ENCODE measurements around the gene ATP2A3.

The ATP2A3 gene

DNA sequence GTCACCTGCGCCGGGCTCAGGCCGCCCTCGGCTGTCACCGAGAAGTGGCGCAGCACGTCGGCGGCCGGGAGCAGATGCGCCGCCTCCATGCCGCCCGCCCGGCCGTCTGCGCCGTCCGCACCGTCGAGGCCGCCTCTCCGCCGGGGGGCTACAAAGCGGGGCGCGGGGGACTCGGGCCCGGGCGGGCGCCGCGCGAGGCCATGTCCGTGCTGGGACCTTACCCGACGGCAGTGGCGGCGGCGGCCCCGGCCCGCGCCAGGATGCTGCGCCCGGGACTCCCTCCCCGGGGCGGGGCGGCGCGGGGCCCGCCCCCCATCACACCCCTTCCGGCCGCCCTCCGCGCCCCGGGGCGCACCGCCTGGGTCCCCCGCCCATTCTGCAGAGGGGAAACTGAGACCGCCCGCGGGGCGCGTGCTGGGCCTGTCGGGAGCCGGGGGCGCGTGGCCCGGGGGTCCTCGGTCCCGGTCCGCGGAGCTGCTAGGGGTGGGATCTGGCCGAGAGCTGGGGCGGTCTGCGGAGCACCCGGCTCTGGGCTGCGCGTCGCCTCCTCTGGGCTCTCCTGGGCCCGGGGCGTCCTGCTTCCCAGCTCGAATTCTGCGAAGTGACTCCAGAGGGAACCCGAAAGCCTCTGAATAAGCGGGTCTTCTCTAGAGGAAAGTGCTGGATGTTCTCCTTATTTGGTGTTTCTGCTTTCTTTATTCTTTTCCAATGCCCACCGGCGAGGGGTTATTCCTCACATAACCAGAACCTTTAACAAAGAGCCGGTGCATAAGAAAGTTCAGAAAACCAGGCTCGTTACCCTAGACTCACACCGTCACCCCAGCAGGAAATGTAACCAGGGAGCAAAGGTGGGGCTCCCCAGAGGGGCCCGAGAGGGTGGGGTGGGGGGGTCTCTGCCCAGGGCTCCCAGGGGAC, at the start of gene ATP2A3:
ATP2A3 (minus strand) TSS at position 235 of the 915 bp plus-strand sequence; CDS start at position 89, 146 bp downstream.
- TF ChIP-seq, protein P1, sequence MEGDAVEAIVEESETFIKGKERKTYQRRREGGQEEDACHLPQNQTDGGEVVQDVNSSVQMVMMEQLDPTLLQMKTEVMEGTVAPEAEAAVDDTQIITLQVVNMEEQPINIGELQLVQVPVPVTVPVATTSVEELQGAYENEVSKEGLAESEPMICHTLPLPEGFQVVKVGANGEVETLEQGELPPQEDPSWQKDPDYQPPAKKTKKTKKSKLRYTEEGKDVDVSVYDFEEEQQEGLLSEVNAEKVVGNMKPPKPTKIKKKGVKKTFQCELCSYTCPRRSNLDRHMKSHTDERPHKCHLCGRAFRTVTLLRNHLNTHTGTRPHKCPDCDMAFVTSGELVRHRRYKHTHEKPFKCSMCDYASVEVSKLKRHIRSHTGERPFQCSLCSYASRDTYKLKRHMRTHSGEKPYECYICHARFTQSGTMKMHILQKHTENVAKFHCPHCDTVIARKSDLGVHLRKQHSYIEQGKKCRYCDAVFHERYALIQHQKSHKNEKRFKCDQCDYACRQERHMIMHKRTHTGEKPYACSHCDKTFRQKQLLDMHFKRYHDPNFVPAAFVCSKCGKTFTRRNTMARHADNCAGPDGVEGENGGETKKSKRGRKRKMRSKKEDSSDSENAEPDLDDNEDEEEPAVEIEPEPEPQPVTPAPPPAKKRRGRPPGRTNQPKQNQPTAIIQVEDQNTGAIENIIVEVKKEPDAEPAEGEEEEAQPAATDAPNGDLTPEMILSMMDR (IDR thresholded peaks at IDR 0.05; ENCODE audit: low read length, missing control alignments) = no peak
- no peak for DNase-seq (ENCODE audit: low read depth)
- peak within 1 kb of the TSS; percentile 41 for H3K4me3 ChIP-seq (replicated peaks; ENCODE audit: low read depth, low read length)

DNA sequence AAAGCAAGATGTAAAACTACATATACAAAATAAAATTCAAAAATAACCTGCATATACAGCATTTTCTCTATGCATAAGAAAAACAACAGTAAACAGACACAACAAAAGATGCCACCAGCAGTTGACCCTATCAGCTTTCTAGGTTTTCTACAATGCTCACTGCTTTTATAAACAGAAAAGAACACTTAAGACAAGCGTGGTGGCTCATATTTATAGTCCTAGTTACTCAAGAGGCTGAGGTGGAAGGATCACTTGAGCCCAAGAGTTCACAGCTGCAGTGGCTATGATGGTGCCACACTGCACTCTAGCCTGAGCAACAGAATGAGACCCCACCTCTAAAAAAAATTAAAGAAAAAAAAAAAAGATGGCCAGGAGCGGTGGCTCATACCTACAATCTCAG, 46.5 kb upstream of the ATP2A3 start:
- TF ChIP-seq, protein P1 (IDR thresholded peaks at IDR 0.05; ENCODE audit: low read length, missing control alignments) = no peak
- H3K4me3 ChIP-seq (replicated peaks; ENCODE audit: low read depth, low read length) = no peak overlapping the region
- no peak for DNase-seq (ENCODE audit: low read depth)

DNA sequence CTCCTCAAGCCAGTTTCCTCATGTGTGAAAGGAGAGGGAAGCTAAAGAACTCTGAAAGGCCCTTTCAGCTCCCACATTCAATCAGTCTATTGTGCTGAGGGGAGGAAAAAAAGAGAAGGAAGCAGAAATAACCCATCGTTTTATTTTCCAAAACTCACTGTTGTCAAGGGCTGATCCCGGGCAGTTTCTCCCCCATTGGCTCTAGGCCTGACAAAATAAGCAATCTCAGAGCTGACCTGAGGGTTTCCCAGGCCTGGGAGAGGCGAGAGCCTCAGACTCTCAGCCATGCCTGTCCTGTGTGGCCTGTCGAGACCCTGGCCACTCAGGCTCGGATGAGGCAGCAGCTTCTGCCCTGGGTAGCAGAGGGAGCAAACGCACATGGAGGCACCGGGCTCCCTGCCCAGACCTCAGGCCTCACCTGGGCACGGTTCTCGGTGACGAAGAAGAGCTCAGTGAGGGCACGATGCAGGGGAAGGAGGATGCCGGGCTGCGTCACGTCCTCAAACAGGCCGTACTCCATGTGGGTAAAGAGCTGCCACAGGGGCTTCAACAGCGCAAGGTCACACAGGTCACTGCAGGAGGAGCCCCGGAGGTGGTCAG, 45.0 kb upstream of the ATP2A3 start:
- TF ChIP-seq, protein P1 (IDR thresholded peaks at IDR 0.05; ENCODE audit: low read length, missing control alignments) = no peak
- no peak overlapping the region for H3K4me3 ChIP-seq (replicated peaks; ENCODE audit: low read depth, low read length)
- no peak for DNase-seq (ENCODE audit: low read depth)

DNA sequence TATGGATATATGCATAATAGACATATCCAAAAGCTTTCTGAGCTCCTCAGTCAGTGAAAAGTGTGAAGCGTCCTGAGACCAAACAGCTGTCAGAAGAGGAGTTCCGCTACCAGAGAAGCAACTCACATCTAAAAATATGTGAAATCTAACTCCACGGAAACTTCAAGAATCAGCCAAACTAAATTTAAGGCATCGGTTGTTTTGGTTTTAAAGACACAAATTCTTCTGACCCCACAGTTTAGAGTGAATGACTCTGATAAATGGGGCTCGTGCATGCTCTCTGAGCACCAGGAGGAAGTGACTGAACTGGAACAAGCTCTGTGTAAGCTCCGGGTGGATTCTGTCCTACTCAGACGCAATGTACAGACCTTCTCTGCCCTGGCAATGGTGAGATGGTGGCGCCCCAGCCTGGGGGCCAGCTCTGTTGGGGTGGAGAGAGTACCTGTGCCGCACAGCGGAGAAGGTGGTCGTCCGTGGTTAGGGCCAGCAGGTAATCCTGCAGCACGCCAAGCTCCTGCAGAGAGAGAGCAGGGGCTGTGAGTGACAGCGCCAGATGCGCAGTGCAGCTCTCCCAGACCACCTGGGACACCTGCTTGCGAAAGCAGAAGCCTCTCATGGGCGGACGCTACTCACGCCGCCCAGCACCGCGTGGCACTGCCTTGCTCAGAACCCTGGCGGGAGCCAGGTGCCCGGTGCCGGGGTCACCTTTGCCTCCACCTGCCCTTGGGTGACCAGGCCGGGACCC, 44.4 kb upstream of the ATP2A3 start:
- H3K4me3 ChIP-seq (replicated peaks; ENCODE audit: low read depth, low read length) = no peak overlapping the region
- no peak for DNase-seq (ENCODE audit: low read depth)
- TF ChIP-seq, protein P1 (IDR thresholded peaks at IDR 0.05; ENCODE audit: low read length, missing control alignments) = no peak

GRCh38 chr17:4008082-4008435, 43.8 kb upstream of the ATP2A3 start:
- TF ChIP-seq, protein P1 (IDR thresholded peaks at IDR 0.05; ENCODE audit: low read length, missing control alignments) = peak; percentile 29

DNA sequence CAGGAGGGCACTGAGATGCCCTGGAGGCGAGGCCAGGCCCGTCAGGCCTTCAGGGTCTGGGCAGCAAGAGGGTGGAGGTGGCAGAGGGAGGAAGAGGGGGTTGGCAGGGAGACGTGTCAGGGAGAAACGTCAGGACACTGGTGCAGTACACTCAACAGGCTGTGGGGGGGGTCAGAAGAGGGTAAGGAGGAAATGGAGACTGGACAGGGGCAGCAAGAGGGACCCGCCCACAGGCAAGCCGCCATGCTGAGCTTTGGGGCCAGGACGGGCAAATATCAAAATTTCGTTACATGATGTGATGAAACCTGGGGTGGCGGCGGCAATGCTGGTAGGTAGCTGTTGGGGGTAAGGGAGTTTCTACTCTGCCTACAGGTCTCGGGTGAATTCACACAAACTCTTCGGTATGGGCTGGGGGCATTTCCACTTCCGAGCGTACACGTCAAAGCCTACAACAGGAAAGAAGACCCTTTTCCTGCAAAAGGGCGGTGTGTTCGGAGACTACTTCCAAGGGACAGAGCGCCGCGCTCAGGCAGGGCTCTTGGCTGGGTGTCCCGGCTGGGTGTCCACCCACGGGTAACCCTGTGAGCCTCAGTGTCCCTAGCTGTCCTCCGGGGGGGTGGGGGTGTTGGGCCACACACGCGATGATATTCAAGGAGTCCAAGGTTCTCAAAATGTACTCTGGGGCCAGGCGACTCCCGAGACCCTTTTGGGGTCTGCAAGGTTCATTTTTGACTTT, 43.3 kb upstream of the ATP2A3 start:
- DNase-seq (ENCODE audit: low read depth) = no peak
- H3K4me3 ChIP-seq (replicated peaks; ENCODE audit: low read depth, low read length) = no peak overlapping the region
- TF ChIP-seq, protein P1 (IDR thresholded peaks at IDR 0.05; ENCODE audit: low read length, missing control alignments) = no peak

More at GRCh38 chr17:4008082-4008435, 43.8 kb upstream of the ATP2A3 start:
- no peak overlapping the region for H3K4me3 ChIP-seq (replicated peaks; ENCODE audit: low read depth, low read length)
- DNase-seq (ENCODE audit: low read depth) = peak; percentile 27
